Bronchial epithelial cell (primary cell): Measurements from ENCODE around the gene PHB1. TPM values are rescaled to one million over a fixed set of nuclear protein-coding genes. Genes with fewer than 3 reads are reported as not detected.

ENCODE experiments used
- DNase-seq: peaks from one replicate; pipeline ENCODE4 v3.0.0-alpha.2; 2010; ENCODE audit warnings: low read depth
- FAIRE-seq: peaks from 2 replicates; lab custom pipeline; 2011; peaks lifted over from hg19 to GRCh38; lab: Jason Lieb, UNC
- H3K27me3 ChIP-seq: 2 replicates; pipeline ENCODE4 v1.5.1; 2011; ENCODE audit warnings: low read length; ENCODE audit not compliant: control insufficient read depth, insufficient read depth
- H3K36me3 ChIP-seq: 2 replicates; pipeline ENCODE4 v1.5.1; 2011; ENCODE audit warnings: low read length; ENCODE audit not compliant: control insufficient read depth, insufficient read depth
- H3K4me3 ChIP-seq: 2 replicates; pipeline ENCODE4 v1.5.1; 2011; ENCODE audit warnings: mild to moderate bottlenecking, low read depth, low read length, control low read depth
- total RNA-seq: library from RNA; depleted of rRNA; stranded (reverse); fragments of >200 nt; gene quantifications from 2 replicates; pipeline ENCODE4 v1.2.1, GENCODE V29; 2014
- TF ChIP-seq, protein P1 (sequence below): IDR thresholded peaks from 2 replicates; pipeline ENCODE4 v1.5.1; 2011; ENCODE audit warnings: mild to moderate bottlenecking, moderate library complexity, low read length, control low read depth, inconsistent platforms; ENCODE audit not compliant: insufficient read depth, severe bottlenecking

The PHB1 gene
- total RNA-seq, 1 donor from 2014 or later: 235 TPM

GRCh38 chr17:49438436-49439278, 24.0 kb upstream of the PHB1 start:
- DNase-seq: no peak
- Histone ChIP-seq H3K27me3 (peaks cover 10% of the 10 kb centered on the region), H3K36me3 (no peaks in the 10 kb centered on the region), H3K4me3 (no peak overlapping the region)
- FAIRE-seq: no peak
- TF ChIP-seq, protein P1, sequence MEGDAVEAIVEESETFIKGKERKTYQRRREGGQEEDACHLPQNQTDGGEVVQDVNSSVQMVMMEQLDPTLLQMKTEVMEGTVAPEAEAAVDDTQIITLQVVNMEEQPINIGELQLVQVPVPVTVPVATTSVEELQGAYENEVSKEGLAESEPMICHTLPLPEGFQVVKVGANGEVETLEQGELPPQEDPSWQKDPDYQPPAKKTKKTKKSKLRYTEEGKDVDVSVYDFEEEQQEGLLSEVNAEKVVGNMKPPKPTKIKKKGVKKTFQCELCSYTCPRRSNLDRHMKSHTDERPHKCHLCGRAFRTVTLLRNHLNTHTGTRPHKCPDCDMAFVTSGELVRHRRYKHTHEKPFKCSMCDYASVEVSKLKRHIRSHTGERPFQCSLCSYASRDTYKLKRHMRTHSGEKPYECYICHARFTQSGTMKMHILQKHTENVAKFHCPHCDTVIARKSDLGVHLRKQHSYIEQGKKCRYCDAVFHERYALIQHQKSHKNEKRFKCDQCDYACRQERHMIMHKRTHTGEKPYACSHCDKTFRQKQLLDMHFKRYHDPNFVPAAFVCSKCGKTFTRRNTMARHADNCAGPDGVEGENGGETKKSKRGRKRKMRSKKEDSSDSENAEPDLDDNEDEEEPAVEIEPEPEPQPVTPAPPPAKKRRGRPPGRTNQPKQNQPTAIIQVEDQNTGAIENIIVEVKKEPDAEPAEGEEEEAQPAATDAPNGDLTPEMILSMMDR: no peak

- TF ChIP-seq, protein P1: no peak
- Histone ChIP-seq H3K27me3 (peaks cover 10% of the 10 kb centered on the region), H3K36me3 (no peaks in the 10 kb centered on the region), H3K4me3 (no peak overlapping the region)
- FAIRE-seq (no peak), DNase-seq (no peak)
Observed at GRCh38 chr17:49437696-49438435, 23.2 kb upstream of the PHB1 start.

- peaks cover 10% of the 10 kb centered on the region for H3K27me3 ChIP-seq
- TF ChIP-seq, protein P1: no peak
- H3K4me3 ChIP-seq: no peak overlapping the region
- no peak for FAIRE-seq
- no peaks in the 10 kb centered on the region for H3K36me3 ChIP-seq
- no peak for DNase-seq
Observed at GRCh38 chr17:49436174-49436573, 21.5 kb upstream of the PHB1 start.

GRCh38 chr17:49435671-49436029, 21.0 kb upstream of the PHB1 start:
- FAIRE-seq (no peak), DNase-seq (no peak)
- TF ChIP-seq, protein P1: no peak
- Histone ChIP-seq H3K36me3 (no peaks in the 10 kb centered on the region), H3K4me3 (no peak overlapping the region), H3K27me3 (peaks cover 10% of the 10 kb centered on the region)

GRCh38 chr17:49434821-49435670, 20.4 kb upstream of the PHB1 start:
- Histone ChIP-seq H3K36me3 (no peaks in the 10 kb centered on the region), H3K27me3 (peaks cover 8% of the 10 kb centered on the region), H3K4me3 (no peak overlapping the region)
- TF ChIP-seq, protein P1: peak; percentile 77
- FAIRE-seq (no peak), DNase-seq (peak; percentile 46)
